Activated T-cell treated with anti-CD3 and anti-CD28 coated beads, Interleukin-2, amount 50 U/mL, for 72 hours (primary cell): ENCODE results near the gene PHF20. TPM values are rescaled to one million over a fixed set of nuclear protein-coding genes. Genes with fewer than 3 reads are reported as not detected.
"Not testable (repeated sequence)": the region's sequence is repeated elsewhere in the genome, so short reads cannot be mapped to it uniquely, and the experiment has no call there.

Source experiments
- ATAC-seq, 2 donors: fragments of 150-1000 bp; cut with Tn5 transposase; replicated peaks in 1 of 2; 2 replicates each; pipeline ENCODE4 v1.10.0; 2021; ENCODE audit warnings: moderate library complexity in 2 of 2, mild to moderate bottlenecking in 1 of 2
- DNase-seq, 2 donors: peaks; one replicate each; pipeline ENCODE4 v3.0.0; 2021 to 2022; ENCODE audit warnings: mixed read lengths in 1 of 2
- H3K27ac Mint-ChIP-seq: one replicate; pipeline ENCODE4 v1.8.0; 2022; ENCODE audit warnings: mild to moderate bottlenecking, moderate library complexity, mixed read lengths
- H3K27me3 Mint-ChIP-seq: one replicate; pipeline ENCODE4 v1.8.0; 2022; ENCODE audit warnings: low read depth, mixed read lengths
- H3K36me3 Mint-ChIP-seq, 2 donors: one replicate each; pipeline ENCODE4 v1.8.0; 2022; ENCODE audit warnings: mixed read lengths in 2 of 2, mild to moderate bottlenecking in 1 of 2; ENCODE audit not compliant: insufficient read depth in 2 of 2
- H3K4me1 Mint-ChIP-seq: one replicate; pipeline ENCODE4 v1.8.0; 2022; ENCODE audit warnings: low read depth, mixed read lengths
- H3K4me3 Mint-ChIP-seq, 2 donors: one replicate each; pipeline ENCODE4 v1.8.0; 2022; ENCODE audit warnings: mild to moderate bottlenecking in 2 of 2, mixed read lengths in 2 of 2, moderate library complexity in 2 of 2
- H3K9me3 Mint-ChIP-seq, 2 donors: one replicate each; pipeline ENCODE4 v1.8.0; 2022; ENCODE audit warnings: mixed read lengths in 2 of 2
- total RNA-seq, 2 donors: library from RNA; stranded (reverse); gene quantifications; one replicate each; pipeline ENCODE4 v1.2.3, GENCODE V29; 2022

PHF20 gene
- total RNA-seq, 2 donors from 2014 or later: 68.1 to 68.6 TPM

DNA sequence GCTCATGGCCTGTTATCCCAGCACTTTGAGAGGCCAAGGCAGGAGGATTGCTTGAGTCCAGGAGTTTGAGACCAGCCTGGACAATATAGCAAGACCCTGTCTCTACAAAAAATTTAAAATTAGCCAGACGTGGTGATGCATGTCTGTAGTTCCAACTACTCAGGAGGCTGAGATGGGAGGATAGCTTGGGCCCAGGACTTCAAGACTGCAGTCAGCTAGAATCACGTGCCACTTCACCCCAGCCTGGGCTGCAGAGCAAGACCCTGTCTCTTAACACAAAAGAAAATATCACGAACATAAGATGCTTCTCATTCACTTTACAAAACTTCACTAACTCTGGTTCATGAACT is 27.3 kb upstream of the PHF20 start:
- H3K36me3 Mint-ChIP-seq: peaks cover 18 to 32% of the 10 kb centered on the region in 2 donors
- ATAC-seq, H3K9me3 Mint-ChIP-seq, DNase-seq, H3K27me3 Mint-ChIP-seq: not testable (repeated sequence)
- peak overlapping the region; percentile 99 to 100 for H3K4me3 Mint-ChIP-seq
- H3K4me1 Mint-ChIP-seq: peaks cover 35% of the 10 kb centered on the region
- H3K27ac Mint-ChIP-seq: peak overlapping the region; percentile 100

DNA sequence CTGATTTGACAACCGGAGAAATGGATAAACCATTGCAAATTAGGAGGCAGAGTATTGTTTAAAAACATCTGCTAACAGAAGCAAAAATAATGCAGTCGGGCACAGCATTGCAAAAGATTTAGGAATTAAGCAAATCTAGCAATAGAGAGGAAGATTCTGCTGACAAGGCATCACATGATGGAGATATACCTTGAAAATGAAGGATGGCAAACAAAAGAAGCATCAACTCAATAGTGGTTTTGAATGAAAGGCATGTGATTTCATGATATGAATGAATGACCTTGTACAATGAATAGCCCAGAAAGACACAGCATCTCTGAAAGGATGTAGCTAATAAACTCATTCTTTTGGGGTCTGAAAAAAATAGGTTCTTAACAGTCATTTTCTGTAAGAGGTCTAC is 21.2 kb upstream of the PHF20 start:
- Mint-ChIP-seq H3K27ac (no peak overlapping the region), H3K9me3 (no peaks in the 10 kb centered on the region), H3K36me3 (no peaks in the 10 kb centered on the region), H3K4me3 (no peak overlapping the region), H3K4me1 (no peaks in the 10 kb centered on the region), H3K27me3 (no peaks in the 10 kb centered on the region)
- DNase-seq: no peak
- ATAC-seq: no peak

DNA sequence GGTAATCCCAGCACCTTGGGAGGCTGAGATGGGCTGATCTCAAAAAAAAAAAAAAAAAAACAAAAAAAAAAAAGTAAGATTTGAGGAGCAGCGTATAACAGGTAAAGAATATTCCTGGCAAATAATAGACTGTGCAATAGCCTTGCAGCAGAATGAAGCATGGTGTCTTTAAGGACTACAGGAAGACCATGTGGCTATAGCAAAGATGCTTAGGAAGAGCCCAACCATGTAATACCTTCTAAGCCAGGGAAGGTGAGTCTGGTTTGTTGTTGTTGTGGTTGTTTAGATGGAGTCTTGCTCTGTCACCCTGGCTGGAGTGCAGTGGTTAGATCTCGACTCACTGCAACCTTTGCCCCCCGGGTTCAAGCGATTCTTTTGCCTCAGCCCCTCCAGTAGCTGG is 15.4 kb upstream of the PHF20 start:
- Mint-ChIP-seq H3K9me3 (no peaks in the 10 kb centered on the region), H3K27me3 (no peaks in the 10 kb centered on the region), H3K27ac (no peak overlapping the region), H3K4me3 (no peak overlapping the region), H3K36me3 (no peaks in the 10 kb centered on the region), H3K4me1 (peaks cover 6% of the 10 kb centered on the region)
- DNase-seq (no peak), ATAC-seq (no peak)

DNA sequence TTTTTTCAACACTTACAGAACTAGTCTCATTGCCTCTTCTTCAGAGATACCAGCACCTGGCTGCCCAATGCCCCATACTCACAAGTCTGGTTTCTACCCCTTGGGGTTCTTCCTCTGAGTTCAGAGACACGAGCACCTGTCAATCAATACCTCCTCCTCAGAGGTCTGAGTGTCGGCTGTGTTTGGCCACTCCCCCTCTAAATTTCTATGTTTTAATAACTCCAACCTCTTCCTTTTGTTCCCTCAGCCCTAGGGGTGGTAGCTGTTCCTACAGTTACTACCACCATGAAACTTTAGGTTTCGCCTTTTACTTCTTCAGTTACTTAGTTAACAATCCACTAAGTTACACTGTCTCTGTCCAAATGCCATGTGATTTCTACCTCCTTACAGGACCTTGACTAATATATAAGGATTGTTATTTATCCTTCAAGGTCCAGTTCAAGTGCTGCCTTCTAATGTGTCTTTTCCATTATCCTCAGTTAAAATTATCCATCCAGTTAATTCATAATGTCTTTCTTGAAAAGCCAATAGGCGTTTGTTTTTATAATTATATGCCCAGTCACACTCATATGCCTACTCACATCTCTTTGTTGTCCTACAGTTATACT is 14.6 kb upstream of the PHF20 start:
- H3K9me3 Mint-ChIP-seq: no peaks in the 10 kb centered on the region
- peaks cover 6% of the 10 kb centered on the region for H3K4me1 Mint-ChIP-seq
- DNase-seq: no peak
- H3K36me3 Mint-ChIP-seq: no peaks in the 10 kb centered on the region
- H3K27me3 Mint-ChIP-seq: no peaks in the 10 kb centered on the region
- no peak for ATAC-seq
- H3K27ac Mint-ChIP-seq: peak overlapping the region; percentile 77
- peak overlapping the region in 1 of 2 donors; percentile 3 for H3K4me3 Mint-ChIP-seq

DNA sequence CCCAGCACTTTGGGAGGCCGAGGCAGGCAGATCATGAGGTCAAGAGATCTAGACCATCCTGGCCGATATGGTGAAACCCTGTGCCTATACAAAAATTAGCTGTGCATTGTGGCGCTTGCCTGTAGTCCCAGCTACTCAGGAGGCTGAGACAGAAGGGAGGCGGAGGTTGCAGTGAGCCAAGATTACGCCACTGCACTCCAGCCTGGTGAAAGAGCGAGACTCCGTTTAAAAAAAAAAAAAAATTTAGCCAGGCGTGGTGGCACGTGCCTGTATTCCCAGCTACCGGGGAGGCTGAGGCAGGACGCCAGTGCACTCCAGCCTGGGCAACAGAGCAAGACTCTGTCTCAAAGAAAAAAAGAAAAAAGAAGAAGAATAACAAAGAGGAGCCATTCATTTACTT is 10.3 kb upstream of the PHF20 start:
- not testable (repeated sequence) for H3K9me3 Mint-ChIP-seq, ATAC-seq, H3K27me3 Mint-ChIP-seq, H3K4me3 Mint-ChIP-seq, DNase-seq, H3K36me3 Mint-ChIP-seq
- Mint-ChIP-seq H3K27ac (peak overlapping the region; percentile 75), H3K4me1 (peaks cover 20% of the 10 kb centered on the region)

DNA sequence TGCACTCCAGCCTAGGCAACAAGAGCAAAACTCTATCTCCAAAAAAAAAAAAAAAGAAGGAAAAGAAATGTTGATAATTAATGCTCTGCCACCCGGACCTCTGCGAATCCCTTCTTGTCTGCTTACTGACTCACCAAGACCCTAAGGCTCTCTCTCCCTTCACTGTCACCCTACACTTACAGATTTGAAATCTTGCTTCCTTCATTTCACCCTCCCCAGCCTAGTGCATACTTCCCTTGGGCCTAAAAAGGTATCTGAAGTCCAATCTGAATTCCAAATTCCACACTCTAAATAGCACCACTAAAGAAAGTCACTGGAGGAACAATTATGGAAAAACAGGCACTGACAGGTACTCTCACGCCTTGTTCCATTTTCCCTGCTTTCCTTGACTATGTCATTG is 9.4 kb upstream of the PHF20 start:
- no peaks in the 10 kb centered on the region for H3K36me3 Mint-ChIP-seq
- H3K9me3 Mint-ChIP-seq: no peaks in the 10 kb centered on the region
- no peak for DNase-seq

DNA sequence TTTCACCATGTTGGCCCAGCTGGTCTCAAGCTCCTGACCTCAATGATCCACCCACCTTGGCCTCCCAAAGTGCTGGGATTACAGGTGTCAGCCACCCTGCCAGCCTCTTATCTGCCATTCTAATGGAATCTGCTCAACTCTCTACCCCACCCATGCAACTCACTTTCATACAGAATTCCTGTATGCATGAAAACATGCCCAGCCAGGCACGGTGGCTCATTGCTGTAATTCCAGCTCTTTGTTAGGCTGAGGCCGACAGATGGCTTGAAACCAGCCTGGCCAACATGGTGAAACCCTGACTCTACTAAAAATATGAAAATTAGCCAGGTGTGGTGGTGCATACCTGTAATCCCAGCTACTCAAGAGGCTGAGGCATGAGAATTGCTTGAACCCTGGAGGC is 6.9 kb upstream of the PHF20 start:
- H3K4me1 Mint-ChIP-seq: peaks cover 41% of the 10 kb centered on the region
- not testable (repeated sequence) for ATAC-seq, H3K36me3 Mint-ChIP-seq, H3K27ac Mint-ChIP-seq, DNase-seq, H3K9me3 Mint-ChIP-seq, H3K4me3 Mint-ChIP-seq, H3K27me3 Mint-ChIP-seq

More for the DNA sequence above, 9.4 kb upstream of the PHF20 start:
- Mint-ChIP-seq H3K4me3 (no peak overlapping the region), H3K27ac (no peak overlapping the region), H3K27me3 (no peaks in the 10 kb centered on the region), H3K4me1 (peaks cover 21% of the 10 kb centered on the region)
- ATAC-seq: no peak

DNA sequence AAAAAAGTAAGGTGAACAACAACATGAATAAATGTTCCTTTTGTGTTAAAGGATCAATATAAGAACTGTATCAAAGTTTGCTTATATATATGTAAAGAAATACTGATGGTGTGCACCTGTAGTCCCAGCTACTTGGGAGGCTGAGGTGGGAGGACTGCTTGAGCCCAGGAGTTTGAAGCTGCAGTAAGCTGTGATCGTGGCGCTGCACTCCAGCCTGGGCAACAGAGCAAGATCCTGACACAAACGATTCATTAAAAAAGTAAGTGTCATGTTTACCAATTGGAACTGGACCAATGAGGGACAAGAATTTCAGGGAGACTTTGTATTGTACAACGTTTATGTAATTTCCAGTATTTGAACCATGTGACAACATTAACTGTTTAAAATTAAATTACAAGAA is 5.0 kb upstream of the PHF20 start:
- no peak for DNase-seq
- no peak for ATAC-seq
- Mint-ChIP-seq H3K27ac (no peak overlapping the region), H3K4me3 (no peak overlapping the region), H3K9me3 (peaks cover 0 to 7% of the 10 kb centered on the region in 2 donors), H3K27me3 (no peaks in the 10 kb centered on the region), H3K36me3 (peaks cover 5 to 8% of the 10 kb centered on the region in 2 donors), H3K4me1 (peaks cover 49% of the 10 kb centered on the region)

DNA sequence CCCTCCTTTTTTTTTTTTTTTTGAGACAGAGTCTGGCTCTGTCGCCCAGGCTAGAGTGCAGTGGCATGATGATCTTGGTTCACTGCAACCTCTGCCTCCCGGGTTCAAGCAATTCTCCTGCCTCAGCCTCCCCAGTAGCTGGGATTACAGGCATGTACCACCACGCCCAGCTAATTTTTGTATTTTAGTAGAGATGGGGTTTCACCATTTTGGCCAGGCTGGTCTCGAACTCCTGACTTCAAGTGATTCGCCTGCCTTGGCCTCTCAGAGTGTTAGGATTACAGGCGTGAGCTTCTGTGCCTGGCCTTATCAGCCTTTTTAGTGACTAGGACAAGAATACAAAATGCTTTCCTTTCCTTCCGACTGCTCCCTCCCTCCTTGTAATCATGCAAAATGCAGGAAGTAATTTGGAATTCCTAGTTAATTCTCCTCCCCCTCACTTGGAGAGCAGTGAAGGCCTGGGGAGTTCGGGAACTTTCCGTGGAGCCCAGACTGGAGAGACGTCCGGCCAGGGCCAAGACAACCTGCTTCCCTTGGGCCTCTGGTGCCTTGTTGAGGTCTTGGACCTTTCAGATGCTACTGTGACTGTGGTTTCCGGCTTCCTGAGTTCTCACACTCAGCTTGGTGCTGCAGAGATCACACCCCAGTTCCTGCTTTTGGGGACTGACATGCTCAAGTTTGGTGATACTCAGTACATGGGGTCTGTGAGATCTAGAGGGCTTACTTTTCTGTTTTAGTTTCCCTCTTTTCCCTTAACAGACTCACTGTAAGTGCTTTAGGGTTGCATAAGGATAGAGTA is 3.9 kb upstream of the PHF20 start:
- Mint-ChIP-seq H3K4me3 (peak overlapping the region; percentile 92 to 97), H3K9me3 (peaks cover 0 to 7% of the 10 kb centered on the region in 2 donors), H3K36me3 (peaks cover 5 to 8% of the 10 kb centered on the region in 2 donors), H3K4me1 (peaks cover 52% of the 10 kb centered on the region), H3K27ac (peak overlapping the region; percentile 99), H3K27me3 (no peaks in the 10 kb centered on the region)
- ATAC-seq: peak in 1 of 2 donors; percentile 21
- DNase-seq: peak; percentile 60 to 65

DNA sequence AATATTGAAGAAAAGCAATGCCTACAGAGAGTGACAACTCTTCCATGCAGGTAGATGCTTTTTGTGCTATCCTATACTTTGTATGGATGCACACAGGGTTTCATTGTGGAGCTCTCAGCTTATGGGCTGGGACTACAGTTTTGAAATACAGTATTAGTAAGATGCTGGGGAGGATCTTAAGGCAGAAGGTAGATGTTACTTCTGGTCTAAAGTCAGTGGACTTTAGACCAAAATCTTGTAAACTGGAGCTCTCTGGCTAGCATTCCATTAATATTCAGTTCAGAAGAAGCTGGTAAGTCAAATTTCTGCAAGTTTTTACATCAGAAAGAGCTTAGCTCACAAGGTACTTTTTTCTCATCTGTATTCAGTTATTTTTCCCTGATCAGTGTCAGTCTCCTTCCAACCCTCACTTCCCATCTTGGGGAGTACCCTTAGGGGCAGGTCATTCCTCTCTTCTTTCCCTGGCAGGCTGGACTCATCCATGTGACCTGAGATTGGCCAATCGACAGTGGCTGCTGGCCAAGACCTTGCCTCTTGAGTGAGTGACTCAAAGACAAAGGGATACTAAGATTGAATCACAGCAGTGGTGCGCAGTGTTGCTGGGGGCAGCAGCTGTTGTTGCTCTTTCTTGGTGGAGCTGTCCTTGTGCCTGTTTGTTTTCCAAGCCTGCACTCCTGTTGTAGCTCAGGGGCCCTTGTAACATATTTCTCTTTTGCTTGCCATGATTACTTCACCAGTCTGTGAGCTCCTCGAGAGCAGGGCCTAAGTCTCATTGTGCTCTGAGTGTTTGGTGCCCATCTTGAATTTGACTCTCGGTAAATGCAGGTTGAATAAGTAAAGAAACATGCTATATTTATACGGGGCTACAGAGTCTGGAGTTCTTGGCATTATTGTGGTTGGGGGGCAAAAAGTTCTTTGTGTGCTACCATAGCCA is 2.8 kb upstream of the PHF20 start:
- Mint-ChIP-seq H3K4me3 (peak overlapping the region; percentile 92 to 97), H3K27ac (peak overlapping the region; percentile 99), H3K36me3 (peaks cover 10 to 14% of the 10 kb centered on the region in 2 donors), H3K4me1 (peaks cover 63% of the 10 kb centered on the region), H3K9me3 (peaks cover 0 to 7% of the 10 kb centered on the region in 2 donors), H3K27me3 (no peaks in the 10 kb centered on the region)
- DNase-seq: peak; percentile 65 to 69
- peak; percentile 7 to 38 for ATAC-seq

DNA sequence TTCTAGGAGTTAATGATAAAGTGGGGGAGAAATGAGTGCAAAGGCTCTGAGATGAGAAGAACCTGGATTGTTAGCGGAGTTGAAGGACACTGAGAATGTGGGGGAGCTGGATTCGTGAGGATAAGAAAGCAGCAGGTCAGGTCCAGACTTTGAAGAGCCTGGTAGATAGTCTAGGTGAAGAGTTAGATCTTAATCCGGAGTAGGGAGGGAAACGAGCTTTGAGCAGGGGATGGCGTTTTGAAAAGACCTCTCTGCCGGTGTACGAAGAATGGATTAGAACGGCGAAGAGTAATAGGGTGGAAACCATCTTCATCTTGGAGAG is 487 bp upstream of the PHF20 start:
- Mint-ChIP-seq H3K4me3 (peak overlapping the region; percentile 61 to 74), H3K4me1 (peaks cover 67% of the 10 kb centered on the region), H3K36me3 (peaks cover 12 to 17% of the 10 kb centered on the region in 2 donors), H3K9me3 (peaks cover 0 to 7% of the 10 kb centered on the region in 2 donors), H3K27me3 (no peaks in the 10 kb centered on the region), H3K27ac (peak overlapping the region; percentile 64)
- ATAC-seq (no peak), DNase-seq (no peak)

DNA sequence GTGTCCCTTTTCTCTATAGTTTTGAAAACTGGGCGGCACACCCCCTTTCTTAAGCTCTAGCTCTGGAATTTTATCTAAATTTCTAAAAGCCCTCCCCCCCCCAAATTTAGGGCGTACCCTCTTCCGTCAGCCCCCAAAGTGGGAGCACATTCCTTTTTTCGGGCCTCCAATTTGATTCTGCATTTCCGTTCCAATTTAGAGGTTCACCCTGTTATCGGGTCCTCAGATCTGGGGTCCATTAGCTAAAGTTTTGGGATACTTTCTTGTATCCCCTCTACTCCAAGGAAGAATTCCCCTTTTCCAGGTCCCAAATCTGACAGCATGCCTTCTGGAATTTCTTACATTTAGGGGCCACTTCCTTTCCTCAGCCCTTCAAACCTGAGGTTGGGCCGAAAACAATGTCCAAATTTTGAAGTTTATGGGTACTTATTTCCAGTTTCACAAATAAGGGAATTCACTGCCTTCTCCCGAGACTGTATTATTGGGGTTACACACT is 796 bp downstream of the PHF20 start:
- Mint-ChIP-seq H3K27ac (peak overlapping the region; percentile 99), H3K4me3 (peak overlapping the region; percentile 91 to 98), H3K36me3 (peaks cover 12 to 17% of the 10 kb centered on the region in 2 donors), H3K4me1 (peaks cover 70% of the 10 kb centered on the region), H3K9me3 (peaks cover 0 to 7% of the 10 kb centered on the region in 2 donors), H3K27me3 (no peaks in the 10 kb centered on the region)
- ATAC-seq (no peak), DNase-seq (no peak)
